DMS114 treated with DMSO at 0.1 percent for 48 hours (cell line): ENCODE data around the gene SNX21.
A peak's percentile ranks its signal among the peaks of the same experiment; 100 is the strongest.
"Not testable (repeated sequence)": the region's sequence is repeated elsewhere in the genome, so short reads cannot be mapped to it uniquely, and the experiment has no call there.

Experiments used
- DNase-seq: peaks from one replicate; lab custom pipeline; 2025; ENCODE audit not compliant: unreplicated experiment; lab: John Stamatoyannopoulos, UW

SNX21 gene

DNA sequence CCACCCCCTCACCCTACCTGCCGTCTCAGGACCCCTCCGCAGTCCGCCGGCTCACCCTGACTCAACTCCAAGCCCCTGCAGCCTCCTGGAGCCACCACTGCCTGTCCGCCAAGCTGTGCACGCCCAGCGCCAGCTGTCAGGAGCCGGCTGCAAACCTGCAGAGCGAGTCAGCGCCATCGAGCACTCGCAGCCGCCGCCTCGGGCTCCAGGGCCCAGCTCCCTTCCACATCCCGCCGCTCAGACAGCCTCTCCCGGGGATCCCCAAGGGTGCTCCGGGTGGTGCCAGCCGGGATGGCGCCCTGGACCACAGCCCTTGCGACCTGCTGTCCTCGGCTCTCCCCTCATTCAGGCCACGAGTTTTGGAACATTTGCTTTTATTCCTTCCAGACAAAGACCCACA is 10.7 kb upstream of the SNX21 start:
- DNase-seq, result no peak

DNA sequence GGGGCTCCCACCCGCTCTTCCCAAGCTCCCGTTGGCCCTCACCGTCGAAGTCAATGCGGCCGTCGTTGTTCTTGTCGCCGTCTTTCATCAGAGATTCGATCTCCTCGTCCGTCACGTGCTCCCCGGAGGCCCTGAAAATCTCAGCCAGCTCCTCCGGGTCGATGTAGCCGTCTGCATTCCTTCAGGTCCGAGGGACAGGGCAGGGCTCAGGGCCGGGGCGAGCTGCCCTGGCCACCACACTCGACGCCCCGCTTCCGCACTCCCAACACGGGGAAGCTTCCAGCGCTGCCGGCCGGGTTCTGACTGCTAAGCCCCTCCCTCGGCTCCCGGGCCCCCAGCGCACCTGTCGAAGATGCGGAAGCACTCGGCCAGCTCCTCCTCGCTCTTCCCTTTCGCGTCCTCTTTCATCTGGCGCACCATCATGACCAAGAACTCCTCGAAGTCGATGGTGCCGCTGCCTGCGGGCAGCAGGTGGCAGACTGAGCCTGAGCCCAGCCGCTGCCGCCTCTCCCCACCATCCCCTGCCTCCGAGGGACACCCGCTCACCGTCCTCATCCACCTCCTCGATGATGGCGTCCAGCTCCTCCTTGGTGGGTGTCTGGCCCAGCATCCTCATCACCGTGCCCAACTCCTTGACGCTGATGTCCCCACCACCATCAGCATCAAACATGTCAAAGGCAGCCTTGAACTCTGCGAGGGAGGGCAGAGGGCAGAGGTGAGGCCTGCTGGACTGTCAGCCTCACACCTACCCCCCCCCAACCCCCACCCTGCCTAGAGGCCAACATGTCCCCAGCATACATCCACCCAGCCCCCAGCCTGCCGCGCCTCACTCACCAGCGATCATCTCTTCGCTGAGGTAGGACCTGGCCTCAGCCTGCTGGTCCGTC is 9.4 kb upstream of the SNX21 start:
- DNase-seq, result no peak

DNA sequence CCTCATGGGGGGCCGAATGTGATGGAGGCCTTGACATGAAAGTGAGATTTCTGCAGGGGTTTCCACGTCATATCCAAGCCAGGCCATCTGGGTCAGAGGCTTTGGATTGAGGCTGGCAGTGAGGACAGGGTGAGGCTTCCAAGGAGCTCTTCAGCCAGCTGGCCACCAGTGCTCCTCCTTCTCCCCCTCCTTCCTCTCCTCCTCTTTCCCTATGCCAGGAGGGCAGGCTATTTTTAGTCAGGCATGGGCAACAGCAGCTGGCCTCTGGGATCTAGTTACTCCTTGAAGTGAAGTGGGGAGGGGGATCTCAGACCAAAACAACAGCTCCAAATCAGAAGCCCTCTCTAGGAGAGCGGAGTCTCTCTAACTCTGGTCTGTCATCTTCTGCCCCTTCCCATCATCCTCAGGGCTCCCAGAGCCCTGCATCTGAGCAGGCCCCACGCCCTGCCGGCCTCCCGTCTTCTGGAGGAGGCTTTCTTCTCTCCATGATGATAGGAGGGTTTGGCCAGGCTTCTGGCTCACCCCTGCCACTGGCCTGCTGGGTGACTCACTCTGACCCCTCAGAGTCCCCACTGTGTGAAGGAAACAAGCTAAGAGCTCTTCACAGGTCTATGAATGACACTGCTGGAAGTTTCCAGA is 7.1 kb upstream of the SNX21 start:
- DNase-seq, result no peak

DNA sequence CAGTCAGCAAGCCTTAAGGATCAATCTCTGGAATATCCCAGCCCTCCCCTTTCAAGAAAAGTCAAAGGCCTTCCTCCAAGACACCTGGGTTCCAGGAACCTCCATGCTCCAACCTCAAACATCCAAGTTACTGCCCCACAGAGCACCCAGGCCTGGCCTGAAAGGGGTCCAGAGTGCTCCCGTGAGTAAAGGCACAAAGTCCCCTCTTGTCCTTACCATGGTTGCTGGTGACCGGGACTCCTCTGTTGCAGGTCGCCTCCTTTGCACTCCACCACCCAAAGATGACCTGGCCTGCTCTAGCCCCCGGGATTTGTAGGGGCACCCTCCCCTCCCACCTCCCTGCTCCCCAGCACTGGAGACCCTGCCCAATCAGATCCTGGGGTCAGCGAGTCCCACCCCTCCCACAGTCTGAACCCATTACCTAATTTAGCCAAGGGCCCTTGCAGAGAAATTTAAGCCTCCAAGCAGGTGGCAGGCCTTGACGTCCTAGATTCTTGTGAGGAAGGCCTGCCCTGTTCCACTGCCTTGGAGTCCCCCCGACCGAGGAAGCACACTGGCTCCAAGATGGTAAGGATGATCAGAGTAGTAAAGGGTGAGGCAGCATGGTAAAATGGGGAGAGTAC is 6.5 kb upstream of the SNX21 start, which contains the start of gene TNNC2:
TSS of gene TNNC2 (minus strand) at position 283 of the 623 bp plus-strand sequence. CDS start at position 219, 64 bp downstream.
- no peak for DNase-seq

DNA sequence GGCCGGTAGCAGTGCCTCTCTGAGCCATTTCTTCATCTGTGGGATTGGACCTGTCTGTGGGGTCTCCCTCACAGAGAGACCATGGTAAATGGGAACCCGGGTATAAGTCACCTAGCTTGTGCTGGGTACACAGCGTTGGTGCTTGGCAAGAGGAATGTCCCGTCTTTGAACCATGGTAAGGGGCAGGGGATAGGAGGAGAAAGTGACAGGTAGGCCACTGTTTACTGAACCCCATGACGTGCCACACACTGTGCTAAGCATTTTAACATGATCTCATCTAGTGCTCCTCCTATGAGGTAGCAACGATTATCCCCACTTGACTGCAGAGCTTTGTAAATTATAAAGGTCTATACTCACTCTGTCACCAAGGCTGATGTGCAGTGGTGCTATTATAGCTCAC is 5.9 kb upstream of the SNX21 start:
- no peak for DNase-seq

DNA sequence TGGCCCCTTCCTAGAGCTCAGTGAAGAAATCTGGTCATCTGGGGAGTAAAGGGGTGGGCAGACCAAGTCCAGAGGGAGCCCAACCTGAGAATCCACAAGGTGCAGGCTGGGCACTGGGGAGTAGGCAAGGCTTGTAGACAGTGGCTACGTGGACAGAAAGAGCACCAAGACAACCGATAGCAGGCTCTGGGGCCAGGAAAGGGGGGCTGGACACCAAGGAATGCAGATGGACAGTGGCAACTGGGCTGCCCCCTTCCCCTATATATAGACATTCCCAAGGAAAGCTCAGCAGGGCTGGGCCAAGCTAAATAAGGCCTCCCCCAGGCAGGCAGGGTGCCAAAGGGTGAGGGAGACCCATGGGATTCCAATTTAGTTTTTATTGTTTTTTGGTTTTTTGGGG is 5.0 kb upstream of the SNX21 start:
- DNase-seq, result no peak

DNA sequence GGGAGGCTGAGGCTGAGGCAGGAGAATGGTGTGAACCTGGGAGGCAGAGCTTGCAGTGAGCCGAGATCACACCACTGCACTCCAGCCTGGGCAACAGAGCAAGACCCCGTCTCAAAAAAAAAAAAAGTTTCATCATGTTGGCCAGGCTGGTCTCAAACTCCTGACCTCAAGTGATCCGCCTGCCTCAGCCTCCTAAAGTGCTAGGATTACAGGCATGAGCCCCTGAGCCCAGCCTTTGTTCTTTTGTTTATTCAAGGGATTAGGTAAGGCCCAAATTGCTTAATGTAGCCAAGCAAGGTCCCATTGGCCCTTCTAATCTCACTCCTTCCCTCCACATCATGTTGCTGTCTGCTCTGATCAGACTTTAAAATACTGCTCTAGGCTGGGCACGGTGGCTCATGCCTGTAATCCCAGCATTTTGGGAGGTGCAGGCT is 3.9 kb upstream of the SNX21 start:
- not testable (repeated sequence) for DNase-seq

DNA sequence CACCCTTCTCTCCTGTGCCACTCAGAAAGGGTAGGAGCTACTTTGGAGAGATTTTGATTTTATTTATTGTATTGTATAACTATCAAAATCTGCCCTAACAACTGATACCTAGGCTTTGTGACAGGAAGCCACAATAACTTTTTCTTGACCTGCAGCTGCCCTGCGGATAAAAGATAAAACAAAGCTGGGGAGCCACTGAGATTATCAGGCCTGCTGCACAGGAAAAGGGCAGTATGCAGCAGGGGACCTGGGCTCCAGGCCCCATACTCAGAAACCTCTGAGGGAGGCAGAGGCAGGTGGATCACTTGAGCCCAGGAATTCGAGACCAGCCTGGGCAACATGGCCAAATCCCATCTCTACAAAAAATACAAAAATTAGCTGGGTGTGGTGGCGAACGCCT is 980 bp upstream of the SNX21 start:
- no peak for DNase-seq

DNA sequence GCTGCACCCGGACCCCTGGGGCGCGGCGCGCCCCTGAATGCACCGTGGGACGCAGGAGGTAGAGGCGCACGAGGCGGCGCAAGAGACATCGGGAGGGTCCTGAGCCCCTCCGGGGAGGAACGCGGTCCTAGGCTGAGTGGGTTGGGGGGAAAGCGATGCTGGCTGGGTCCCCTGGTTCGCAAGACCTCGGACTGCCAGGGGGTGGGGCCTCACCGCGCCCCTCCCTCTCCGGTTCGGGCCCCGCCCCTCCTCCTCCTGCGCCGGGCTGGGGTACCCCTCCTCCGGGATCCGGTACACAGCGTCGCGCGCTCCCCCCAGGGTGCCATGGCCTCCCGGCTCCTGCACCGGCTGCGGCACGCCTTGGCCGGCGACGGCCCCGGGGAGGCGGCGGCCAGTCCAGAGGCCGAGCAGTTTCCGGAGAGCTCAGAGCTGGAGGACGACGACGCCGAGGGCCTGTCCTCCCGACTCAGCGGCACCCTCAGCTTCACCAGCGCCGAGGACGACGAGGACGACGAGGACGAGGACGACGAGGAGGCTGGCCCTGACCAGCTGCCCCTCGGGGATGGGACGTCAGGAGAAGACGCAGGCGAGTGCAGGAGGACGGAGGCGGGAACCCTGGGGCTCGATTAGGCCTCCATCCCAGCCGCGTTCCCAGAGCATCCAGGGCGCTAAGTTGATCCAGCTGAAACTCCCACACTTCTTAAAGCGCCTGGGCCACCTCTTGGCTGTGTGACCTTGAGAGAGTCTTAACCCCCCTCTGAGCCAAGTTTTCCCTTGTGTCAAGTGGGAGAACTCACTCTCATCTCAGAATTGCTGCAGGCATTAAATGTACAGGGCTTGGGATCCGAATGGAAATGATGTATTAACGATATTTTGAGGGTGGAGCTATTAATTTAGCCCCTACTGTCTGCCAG is 541 bp downstream of the SNX21 start:
- DNase-seq, result peak; percentile 48

DNA sequence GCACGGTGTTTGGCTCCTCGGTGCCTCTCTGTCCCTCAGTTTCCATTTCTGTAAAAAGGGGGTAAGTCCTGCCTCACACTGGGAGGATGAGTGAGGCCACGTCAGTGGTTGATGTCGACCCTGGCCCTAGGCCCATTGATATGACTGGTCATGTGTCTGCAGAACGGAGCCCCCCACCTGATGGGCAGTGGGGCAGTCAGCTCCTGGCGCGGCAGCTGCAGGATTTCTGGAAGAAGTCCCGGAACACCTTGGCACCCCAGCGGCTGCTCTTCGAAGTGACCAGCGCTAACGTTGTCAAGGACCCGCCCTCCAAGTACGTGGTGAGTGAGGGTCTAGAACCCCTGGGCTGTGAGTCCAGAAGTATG is 1.2 kb downstream of the SNX21 start:
- DNase-seq, result no peak

DNA sequence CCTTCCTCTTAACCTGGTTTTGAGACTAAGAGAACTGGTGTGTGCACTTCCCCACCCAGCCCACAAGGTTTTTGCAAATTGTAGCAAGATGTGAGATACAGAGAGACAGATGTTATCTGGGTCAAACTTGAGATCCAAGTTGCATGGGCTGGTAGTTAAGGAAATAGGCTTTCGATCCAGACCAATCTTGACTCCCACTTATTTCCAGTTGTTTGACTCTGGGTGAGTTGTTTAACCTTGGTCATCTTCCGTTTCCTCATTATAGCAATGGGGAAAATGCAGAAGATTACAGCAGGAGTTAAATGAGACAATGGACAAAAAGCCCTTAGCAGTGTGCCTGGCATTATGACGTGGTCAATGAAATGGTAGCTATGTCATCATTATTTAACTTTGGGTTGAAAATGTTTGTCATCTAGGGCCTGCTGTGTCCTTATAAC is 1.7 kb downstream of the SNX21 start:
- DNase-seq, result no peak

DNA sequence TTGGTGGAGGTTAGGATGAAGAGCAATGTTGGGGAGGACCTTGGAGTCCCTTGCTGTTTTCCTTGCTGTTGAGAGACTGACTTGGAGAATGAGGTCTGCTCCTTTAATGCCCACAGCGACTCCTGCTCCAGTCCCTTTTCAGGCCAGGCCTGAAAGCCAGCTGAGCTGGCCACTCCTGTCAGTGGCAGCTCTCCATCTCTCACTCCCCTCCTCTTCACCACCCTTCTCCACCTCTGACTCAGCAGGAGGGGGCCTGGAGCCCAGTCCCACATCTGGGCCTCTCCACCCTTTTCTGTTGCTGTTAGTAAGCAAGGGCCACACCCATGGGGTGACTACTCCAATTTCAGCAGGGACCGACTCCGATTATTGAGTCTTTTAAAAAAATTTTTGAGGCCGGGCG is 2.2 kb downstream of the SNX21 start:
- DNase-seq, result no peak

DNA sequence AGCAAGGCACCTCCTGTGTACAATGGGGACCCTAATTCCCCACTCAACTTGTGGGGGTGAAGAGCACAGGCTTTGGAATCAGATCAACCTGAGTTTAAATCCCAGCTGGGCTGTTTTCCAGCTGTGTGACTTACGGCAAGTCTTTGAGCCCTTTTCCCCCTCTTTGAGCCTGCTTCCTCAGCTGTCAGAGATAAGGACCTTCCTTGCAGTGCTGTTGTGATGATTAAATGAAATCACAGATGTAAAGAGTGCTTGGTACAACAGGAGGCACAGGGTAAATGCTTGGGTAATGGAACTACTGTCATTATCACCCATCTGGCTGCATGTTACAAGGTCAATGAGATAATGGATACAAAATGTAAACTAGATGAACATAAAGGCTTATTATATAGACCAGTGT is 3.2 kb downstream of the SNX21 start:
- DNase-seq, result no peak

DNA sequence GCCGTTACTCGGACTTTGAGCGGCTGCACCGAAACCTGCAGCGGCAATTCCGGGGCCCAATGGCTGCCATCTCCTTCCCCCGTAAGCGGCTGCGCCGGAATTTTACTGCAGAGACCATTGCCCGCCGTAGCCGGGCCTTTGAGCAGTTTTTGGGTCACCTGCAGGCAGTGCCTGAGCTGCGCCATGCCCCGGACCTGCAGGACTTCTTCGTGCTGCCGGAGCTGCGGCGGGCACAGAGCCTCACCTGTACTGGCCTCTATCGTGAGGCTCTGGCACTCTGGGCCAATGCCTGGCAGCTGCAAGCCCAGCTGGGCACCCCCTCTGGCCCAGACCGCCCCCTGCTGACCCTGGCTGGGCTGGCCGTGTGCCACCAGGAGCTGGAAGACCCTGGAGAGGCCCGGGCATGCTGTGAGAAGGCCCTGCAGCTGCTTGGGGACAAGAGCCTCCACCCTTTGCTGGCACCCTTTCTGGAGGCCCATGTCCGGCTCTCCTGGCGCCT is 7.2 kb downstream of the SNX21 start:
- DNase-seq, result no peak

DNA sequence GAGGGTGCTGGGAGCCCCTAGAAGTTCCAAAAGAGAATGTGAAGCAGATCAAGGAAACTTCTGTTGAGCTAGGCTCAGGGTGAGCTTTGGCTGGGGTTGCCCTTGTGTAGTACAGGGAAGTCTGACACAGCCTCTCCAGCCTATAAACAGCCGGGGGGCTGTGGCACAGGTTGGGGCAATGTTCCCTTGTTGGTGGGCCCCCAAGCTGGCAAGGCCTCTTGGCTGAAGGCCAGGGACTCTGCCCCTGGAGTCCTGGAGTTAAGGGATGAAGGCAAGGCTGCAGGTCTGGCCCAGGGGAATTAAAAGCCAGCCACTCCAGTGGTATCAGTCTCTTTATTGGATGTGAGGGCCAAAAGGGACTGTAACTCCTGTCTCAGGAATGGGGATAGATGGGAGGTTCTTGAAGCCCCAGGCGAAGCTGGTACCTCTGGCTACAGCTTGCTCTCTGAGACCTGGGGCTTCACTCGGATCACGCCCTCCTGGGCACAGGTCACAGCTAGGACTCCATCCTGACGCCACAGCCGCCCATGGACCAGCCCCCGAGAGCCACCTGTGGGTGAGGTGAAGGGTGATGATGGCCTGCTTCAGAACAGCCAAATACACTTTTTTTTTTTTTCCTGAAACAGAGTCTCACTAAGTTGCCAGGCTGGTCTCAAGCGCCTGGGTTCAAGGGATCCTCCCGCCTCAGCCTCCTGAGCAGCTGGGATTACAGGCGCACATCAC is 8.0 kb downstream of the SNX21 start:
- DNase-seq, result no peak

DNA sequence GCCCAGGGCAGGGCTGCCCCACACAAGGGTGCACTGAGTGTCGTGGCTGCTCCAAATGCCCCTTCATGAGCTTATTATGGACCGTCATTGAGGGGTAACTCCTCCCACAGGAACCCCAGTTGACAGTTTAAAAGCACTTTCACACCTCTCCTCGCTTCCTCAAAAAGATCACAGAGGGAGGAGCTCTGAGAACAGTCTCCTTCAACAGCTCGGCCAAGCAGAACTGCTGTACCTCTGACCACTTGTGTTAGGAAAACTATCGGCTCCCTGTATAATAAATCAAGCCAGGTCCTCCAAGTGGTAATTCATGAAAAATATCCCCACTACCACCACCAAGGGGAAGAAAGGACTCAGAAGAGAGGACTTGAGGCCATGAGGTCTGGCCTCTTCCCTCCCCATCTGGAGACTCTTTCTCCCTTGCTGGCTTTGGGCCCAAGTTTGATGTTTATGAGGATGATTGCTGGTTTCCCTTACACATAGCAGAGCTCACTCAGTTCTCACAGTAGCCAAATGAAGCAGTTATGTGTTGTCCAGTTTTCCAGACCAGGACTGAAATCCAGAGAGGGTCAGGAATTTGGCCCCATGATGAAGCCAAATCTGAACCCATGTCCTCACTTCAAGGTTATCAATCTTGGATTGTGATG is 8.7 kb downstream of the SNX21 start:
- no peak for DNase-seq

DNA sequence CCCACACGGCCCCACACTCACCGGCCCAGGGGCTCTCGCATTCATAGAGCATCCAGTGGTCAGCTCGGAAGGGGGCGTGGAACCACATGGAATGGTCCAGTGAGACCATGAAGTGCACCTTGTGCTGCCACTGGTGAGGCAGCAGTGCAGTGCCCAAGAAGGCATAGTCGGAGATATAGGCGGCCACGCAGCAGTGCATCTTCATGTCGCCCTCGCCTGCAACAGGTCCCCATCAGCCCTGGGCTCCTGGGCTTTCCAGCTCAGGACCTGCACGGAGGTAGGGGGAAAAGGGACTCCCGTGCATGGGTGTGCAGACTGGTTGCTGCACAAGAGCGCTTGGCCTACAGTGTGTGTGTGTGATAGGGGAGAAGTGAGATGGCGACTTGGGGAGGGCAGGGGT is 9.9 kb downstream of the SNX21 start:
- DNase-seq, result no peak

DNA sequence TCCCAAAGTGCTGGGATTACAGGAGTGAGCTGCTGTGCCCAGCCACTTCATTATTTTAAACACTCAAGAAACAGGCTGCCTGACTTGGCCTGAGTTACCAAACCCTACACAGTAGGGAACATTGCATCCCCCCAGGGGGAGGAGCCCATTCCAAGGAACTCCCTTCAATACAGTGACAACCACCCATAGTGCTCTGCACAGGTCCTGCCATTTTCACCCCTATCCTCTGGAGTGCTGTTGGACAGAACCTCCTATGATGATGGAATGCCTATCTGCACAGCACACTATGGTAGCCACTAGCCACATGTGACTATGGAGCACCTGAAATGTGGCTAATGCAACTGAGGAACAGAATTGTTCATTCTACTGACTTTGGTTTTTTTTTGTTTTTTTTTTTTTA is 11.9 kb downstream of the SNX21 start:
- no peak for DNase-seq

DNA sequence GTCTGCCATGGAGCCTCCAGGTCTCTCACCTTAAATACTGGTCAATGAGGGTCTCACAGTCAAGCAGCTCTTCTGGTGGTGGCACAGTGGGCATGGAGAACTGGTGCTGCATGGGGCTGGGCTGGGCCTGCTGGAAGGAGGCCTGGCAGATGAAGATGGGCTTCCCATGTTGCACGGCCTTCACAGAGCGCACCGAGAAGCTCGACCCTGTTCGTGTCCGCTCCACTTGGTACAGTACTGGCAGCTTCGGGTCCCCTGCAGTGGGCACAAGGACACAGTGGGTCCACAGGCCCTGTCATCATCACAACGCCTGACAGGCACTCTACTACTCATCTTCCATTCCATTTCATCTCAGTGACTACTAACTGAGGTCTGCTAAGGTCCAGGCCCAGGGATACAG is 14.8 kb downstream of the SNX21 start:
- no peak for DNase-seq
